ENCODE measurements around the gene SULT2A1. TPM values are rescaled to one million over a fixed set of nuclear protein-coding genes. Genes with fewer than 3 reads are reported as not detected.
A peak's percentile ranks its signal among the peaks of the same experiment; 100 is the strongest.
"Not testable (repeated sequence)": the region's sequence is repeated elsewhere in the genome, so short reads cannot be mapped to it uniquely, and the experiment has no call there.

Gene SULT2A1
- total and polyA plus RNA-seq, 2 donors from 2014 or later: not detected

- H3K9ac ChIP-seq (ENCODE audit: low read length in 3 of 3); FAIRE-seq; H3K27me3 ChIP-seq (ENCODE audit: control insufficient read depth, insufficient read depth, low read length); H3K36me3 ChIP-seq (ENCODE audit: control insufficient read depth in 2 of 3, insufficient read depth in 3 of 3, low read length in 3 of 3); H3K27ac ChIP-seq (ENCODE audit: low read depth in 2 of 2, low read length in 2 of 2); H3K4me3 ChIP-seq (ENCODE audit: low read length in 3 of 3); H3K4me1 ChIP-seq (ENCODE audit: control insufficient read depth in 2 of 3, insufficient read depth in 2 of 3, low read depth in 1 of 3, low read length in 3 of 3); H3K9me3 ChIP-seq (ENCODE audit: control insufficient read depth in 2 of 3, insufficient read depth in 1 of 3, low read length in 3 of 3); intact Hi-C loops (cut with DNase I): not testable (repeated sequence)
- peak; percentile 71 for TF ChIP-seq CTCF (IDR thresholded peaks at IDR 0.05; ENCODE audit: borderline replicate concordance, extremely low read depth, insufficient read depth)
- DNase-seq: peak in 1 of 5 donors; percentile 77
These were observed 23.2 kb upstream of the SULT2A1 start for GRCh38 chr19:47909350-47909749.

- FAIRE-seq: no peak
- Histone ChIP-seq H3K9ac (ENCODE audit: low read length in 3 of 3) (no peak overlapping the region), H3K27me3 (ENCODE audit: control insufficient read depth, insufficient read depth, low read length) (no peaks in the 10 kb centered on the region)
These were observed 15.3 kb upstream of the SULT2A1 start for GRCh38 chr19:47901370-47901769.

GRCh38 chr19:47899335-47899734 is 13.2 kb upstream of the SULT2A1 start:
- Histone ChIP-seq H3K27me3 (ENCODE audit: control insufficient read depth, insufficient read depth, low read length) (no peaks in the 10 kb centered on the region), H3K36me3 (ENCODE audit: control insufficient read depth in 2 of 3, insufficient read depth in 3 of 3, low read length in 3 of 3) (no peaks in the 10 kb centered on the region), H3K27ac (ENCODE audit: low read depth in 2 of 2, low read length in 2 of 2) (no peak overlapping the region), H3K9me3 (ENCODE audit: control insufficient read depth in 2 of 3, insufficient read depth in 1 of 3, low read length in 3 of 3) (peaks cover 0 to 7% (median 0%) of the 10 kb centered on the region in 3 donors), H3K4me1 (ENCODE audit: control insufficient read depth in 2 of 3, insufficient read depth in 2 of 3, low read depth in 1 of 3, low read length in 3 of 3) (no peaks in the 10 kb centered on the region), H3K4me3 (ENCODE audit: low read length in 3 of 3) (no peak overlapping the region), H3K9ac (ENCODE audit: low read length in 3 of 3) (no peak overlapping the region)
- DNase-seq: no peak
- TF ChIP-seq CTCF (IDR thresholded peaks at IDR 0.05; ENCODE audit: borderline replicate concordance, extremely low read depth, insufficient read depth): no peak
- intact Hi-C loops (cut with DNase I): no loop called here
- FAIRE-seq: no peak

More at GRCh38 chr19:47901370-47901769, 15.3 kb upstream of the SULT2A1 start:
- Histone ChIP-seq H3K9me3 (ENCODE audit: control insufficient read depth in 2 of 3, insufficient read depth in 1 of 3, low read length in 3 of 3) (no peaks in the 10 kb centered on the region), H3K27ac (ENCODE audit: low read depth in 2 of 2, low read length in 2 of 2) (no peak overlapping the region), H3K36me3 (ENCODE audit: control insufficient read depth in 2 of 3, insufficient read depth in 3 of 3, low read length in 3 of 3) (no peaks in the 10 kb centered on the region), H3K4me3 (ENCODE audit: low read length in 3 of 3) (no peak overlapping the region), H3K4me1 (ENCODE audit: control insufficient read depth in 2 of 3, insufficient read depth in 2 of 3, low read depth in 1 of 3, low read length in 3 of 3) (no peaks in the 10 kb centered on the region)
- DNase-seq: no peak
- TF ChIP-seq CTCF (IDR thresholded peaks at IDR 0.05; ENCODE audit: borderline replicate concordance, extremely low read depth, insufficient read depth): no peak
- intact Hi-C loops (cut with DNase I): no loop called here

GRCh38 chr19:47897861-47898260 is 11.7 kb upstream of the SULT2A1 start:
- H3K4me1 ChIP-seq (ENCODE audit: control insufficient read depth in 2 of 3, insufficient read depth in 2 of 3, low read depth in 1 of 3, low read length in 3 of 3): no peaks in the 10 kb centered on the region
- FAIRE-seq: no peak
- H3K27me3 ChIP-seq (ENCODE audit: control insufficient read depth, insufficient read depth, low read length): no peaks in the 10 kb centered on the region
- DNase-seq: no peak
- no peak overlapping the region for H3K4me3 ChIP-seq (ENCODE audit: low read length in 3 of 3)
- TF ChIP-seq CTCF (IDR thresholded peaks at IDR 0.05; ENCODE audit: borderline replicate concordance, extremely low read depth, insufficient read depth): no peak
- H3K9me3 ChIP-seq (ENCODE audit: control insufficient read depth in 2 of 3, insufficient read depth in 1 of 3, low read length in 3 of 3): peaks cover 0 to 7% (median 0%) of the 10 kb centered on the region in 3 donors
- H3K9ac ChIP-seq (ENCODE audit: low read length in 3 of 3): no peak overlapping the region
- intact Hi-C loops (cut with DNase I): no loop called here
- H3K36me3 ChIP-seq (ENCODE audit: control insufficient read depth in 2 of 3, insufficient read depth in 3 of 3, low read length in 3 of 3): no peaks in the 10 kb centered on the region
- no peak overlapping the region for H3K27ac ChIP-seq (ENCODE audit: low read depth in 2 of 2, low read length in 2 of 2)
